Pancreas (tissue), 10 donors: ENCODE results near the gene MMP15. TPM values are rescaled to one million over a fixed set of nuclear protein-coding genes. Genes with fewer than 3 reads are reported as not detected.

Experiments used
- ATAC-seq, 4 donors: fragments of 200-7000 bp; cut with Tn5 transposase; one replicate each; pipeline versions ENCODE4 v1.8.0 to v1.9.1; 2020; ENCODE audit warnings: mild to moderate bottlenecking in 4 of 4, moderate library complexity in 4 of 4
- DNase-seq, 6 donors: peaks; one replicate each; pipeline ENCODE4 v3.0.0-alpha.2; 2020
- FAIRE-seq: peaks from 2 replicates; lab custom pipeline; 2012; peaks lifted over from hg19 to GRCh38; lab: Jason Lieb, UNC
- H3K27ac ChIP-seq, 4 donors: fragments of 200-600 bp; sonication (generic); 1 replicate in 3 of 4; 2 replicates in 1 of 4; pipeline versions ENCODE4 v1.5.0 to v1.8.0; 2020
- H3K27me3 ChIP-seq, 4 donors: fragments of 200-600 bp; one replicate each; pipeline ENCODE4 v1.8.0; 2021
- H3K36me3 ChIP-seq, 3 donors: fragments of 200-600 bp; sonication (generic) in 1 of 3; one replicate each; pipeline versions ENCODE4 v1.5.0 to v1.8.0; 2020 to 2021
- H3K4me1 ChIP-seq, 3 donors: fragments of 200-600 bp; one replicate each; pipeline ENCODE4 v1.8.0; 2021
- H3K4me3 ChIP-seq, 4 donors: fragments of 200-600 bp; sonication (generic) in 2 of 4; one replicate each; pipeline versions ENCODE4 v1.5.0 to v1.8.0; 2020 to 2021
- H3K9me3 ChIP-seq, 4 donors: fragments of 200-600 bp; one replicate each; pipeline ENCODE4 v1.8.0; 2021
- WGBS, 2 donors: extraction: QIAGEN DNeasy Blood & Tissue Kit; methylation state at CpG; one replicate each; pipeline ENCODE4 v1.1.7; 2013; 5-methylcytosine and 5-hydroxymethylcytosine counted together
- intact Hi-C, 3 donors: fragments of 100-400 bp; cut with DNase I; formaldehyde crosslinking; loops; one replicate each; pipeline versions ENCODE4 v1.11.1 to v1.14.2; 2022
- polyA plus RNA-seq, 2 donors: library from polyadenylated mRNA; stranded (reverse); fragments of 200-250 nt; gene quantifications; one replicate each; pipeline ENCODE4 v1.2.3, GENCODE V29; 2013
- total RNA-seq, 6 donors: library from RNA; stranded (reverse); fragmentation: NEBNext Ultra II Directional in 4 of 6; extraction: Animal tissue kit (Norgen Biotek cat#: 25700) in 4 of 6; gene quantifications; one replicate each; pipeline versions ENCODE4 v1.2.1 to v1.2.4, GENCODE V29; 2021 to 2023
- TF ChIP-seq, protein P1 (sequence below), 4 donors: fragments of 200-600 bp; sonication (generic) in 3 of 4; IDR thresholded peaks; one replicate each; pipeline versions ENCODE4 v1.5.0 to v1.8.0; 2021; ENCODE audit warnings: antibody characterized with exemption in 4 of 4
- donor health status: healthy with polysubstance abuse.
- donor health status: DM: no; HTN: no; CAD: no; lungs with moderate emphysema.
- donor health status: DM: no; HTN: no; CAD: no.
- donor health status: control.
- donor health status: control.
- donor health status: Bipolar disorder and iron deficiency.
- donor health status: DM: yes; HTN: yes; CAD: no.
- donor health status: DM: no; HTN: no; CAD: no.
- donor health status: DM: no; HTN: no; CAD: no.
- donor health status: DM: yes; HTN: yes; CAD: no.

Gene MMP15
- total and polyA plus RNA-seq, 8 donors, result 11.2 to 30.2 (median 21.0) TPM

DNA sequence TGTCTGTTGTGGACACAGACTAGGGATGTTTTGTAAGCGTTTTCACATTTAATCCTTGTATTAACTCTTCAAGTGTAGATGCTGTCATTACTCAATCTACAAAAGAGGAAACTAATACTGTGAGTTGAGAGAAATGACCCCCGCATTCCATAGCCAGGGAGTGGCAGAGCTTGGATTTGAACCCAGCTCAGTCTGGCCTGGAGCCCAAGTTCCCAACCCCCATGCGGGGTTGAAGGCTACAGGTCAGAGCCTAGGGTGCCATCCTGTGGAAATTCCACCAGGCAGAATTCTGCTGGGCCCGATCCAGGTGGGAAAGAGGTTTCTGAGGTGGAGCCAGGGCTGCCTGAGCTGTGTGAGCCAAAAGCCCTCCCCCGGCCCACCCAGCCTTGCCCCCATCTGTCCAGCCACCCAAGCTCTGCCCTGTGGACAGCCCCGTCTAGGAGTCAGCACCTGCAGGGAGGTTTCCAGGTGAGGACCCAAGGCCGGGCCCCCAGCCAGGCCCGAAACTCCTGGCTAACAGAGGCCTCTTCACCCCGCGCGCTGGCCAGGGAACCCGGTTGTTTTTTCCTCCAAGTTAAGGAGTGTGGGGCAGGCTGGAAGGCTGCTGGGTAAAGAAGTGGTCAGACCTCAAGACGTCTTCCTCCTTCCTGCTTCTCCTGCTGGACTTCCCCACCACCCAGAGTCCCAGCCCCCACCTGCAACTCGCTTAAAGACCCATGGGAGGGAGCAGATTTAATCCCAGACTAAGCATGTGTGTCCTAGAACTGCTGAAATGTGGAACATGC lies 5.7 kb downstream of the MMP15 start:
- TF ChIP-seq, protein P1, sequence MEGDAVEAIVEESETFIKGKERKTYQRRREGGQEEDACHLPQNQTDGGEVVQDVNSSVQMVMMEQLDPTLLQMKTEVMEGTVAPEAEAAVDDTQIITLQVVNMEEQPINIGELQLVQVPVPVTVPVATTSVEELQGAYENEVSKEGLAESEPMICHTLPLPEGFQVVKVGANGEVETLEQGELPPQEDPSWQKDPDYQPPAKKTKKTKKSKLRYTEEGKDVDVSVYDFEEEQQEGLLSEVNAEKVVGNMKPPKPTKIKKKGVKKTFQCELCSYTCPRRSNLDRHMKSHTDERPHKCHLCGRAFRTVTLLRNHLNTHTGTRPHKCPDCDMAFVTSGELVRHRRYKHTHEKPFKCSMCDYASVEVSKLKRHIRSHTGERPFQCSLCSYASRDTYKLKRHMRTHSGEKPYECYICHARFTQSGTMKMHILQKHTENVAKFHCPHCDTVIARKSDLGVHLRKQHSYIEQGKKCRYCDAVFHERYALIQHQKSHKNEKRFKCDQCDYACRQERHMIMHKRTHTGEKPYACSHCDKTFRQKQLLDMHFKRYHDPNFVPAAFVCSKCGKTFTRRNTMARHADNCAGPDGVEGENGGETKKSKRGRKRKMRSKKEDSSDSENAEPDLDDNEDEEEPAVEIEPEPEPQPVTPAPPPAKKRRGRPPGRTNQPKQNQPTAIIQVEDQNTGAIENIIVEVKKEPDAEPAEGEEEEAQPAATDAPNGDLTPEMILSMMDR (IDR thresholded peaks at IDR 0.05), result no peak
- FAIRE-seq, result no peak
- intact Hi-C loops, result no loop called here
- no peak for ATAC-seq
- DNase-seq, result peak in 1 of 6 donors; percentile 34
- H3K4me3 ChIP-seq, result no peak overlapping the region
- peaks cover 28 to 43% (median 41%) of the 10 kb centered on the region in 3 donors for H3K4me1 ChIP-seq
- no peaks in the 10 kb centered on the region for H3K27me3 ChIP-seq
- peak overlapping the region in 3 of 4 donors; percentile 70 to 78 (median 70) for H3K27ac ChIP-seq
- no peaks in the 10 kb centered on the region for H3K36me3 ChIP-seq
- no peaks in the 10 kb centered on the region for H3K9me3 ChIP-seq
- WGBS, 2 donors, result 37 to 44% methylated on average over 14 of the region's 14 CpGs

DNA sequence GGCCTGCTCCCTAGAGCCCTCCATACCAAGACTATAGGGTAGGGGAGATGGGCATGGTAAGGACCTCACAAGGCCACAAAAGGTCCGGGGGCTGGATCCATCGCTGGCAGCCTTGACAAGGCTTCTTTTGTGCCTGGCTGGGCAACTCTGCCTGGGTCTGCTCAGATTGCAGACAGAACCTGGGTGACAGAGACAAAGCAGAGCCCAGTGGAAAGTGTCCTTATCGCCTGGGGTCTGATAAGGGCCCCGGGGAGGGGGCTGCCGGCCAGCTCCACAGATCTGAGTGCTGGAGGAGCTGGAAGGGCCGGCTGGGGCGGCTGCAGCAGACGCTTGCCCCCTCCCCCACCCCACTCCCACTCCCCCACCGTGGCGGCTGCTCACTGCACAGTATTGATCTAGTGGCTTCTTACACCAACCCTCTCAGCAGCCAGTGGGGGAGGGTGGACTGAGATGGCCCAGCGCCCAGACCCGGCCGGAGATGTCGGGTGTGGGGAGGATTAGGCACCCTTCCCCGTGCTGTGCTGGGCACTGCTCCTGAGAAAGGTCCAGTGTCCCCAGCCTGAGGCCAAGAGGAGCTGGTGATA lies 7.2 kb downstream of the MMP15 start:
- DNase-seq (peak; percentile 81 to 94 (median 87)), ATAC-seq (peak; percentile 80 to 86 (median 83)), FAIRE-seq (no peak)
- no peaks in the 10 kb centered on the region for H3K36me3 ChIP-seq
- no peaks in the 10 kb centered on the region for H3K27me3 ChIP-seq
- peaks cover 27 to 41% (median 39%) of the 10 kb centered on the region in 3 donors for H3K4me1 ChIP-seq
- TF ChIP-seq, protein P1 (IDR thresholded peaks at IDR 0.05), result no peak
- peak overlapping the region; percentile 56 to 78 (median 64) for H3K27ac ChIP-seq
- intact Hi-C loops, result no loop called here
- H3K4me3 ChIP-seq, result no peak overlapping the region
- no peaks in the 10 kb centered on the region for H3K9me3 ChIP-seq
- WGBS, 2 donors, result 5 to 7% methylated on average over 14 to 15 of the region's 15 CpGs

DNA sequence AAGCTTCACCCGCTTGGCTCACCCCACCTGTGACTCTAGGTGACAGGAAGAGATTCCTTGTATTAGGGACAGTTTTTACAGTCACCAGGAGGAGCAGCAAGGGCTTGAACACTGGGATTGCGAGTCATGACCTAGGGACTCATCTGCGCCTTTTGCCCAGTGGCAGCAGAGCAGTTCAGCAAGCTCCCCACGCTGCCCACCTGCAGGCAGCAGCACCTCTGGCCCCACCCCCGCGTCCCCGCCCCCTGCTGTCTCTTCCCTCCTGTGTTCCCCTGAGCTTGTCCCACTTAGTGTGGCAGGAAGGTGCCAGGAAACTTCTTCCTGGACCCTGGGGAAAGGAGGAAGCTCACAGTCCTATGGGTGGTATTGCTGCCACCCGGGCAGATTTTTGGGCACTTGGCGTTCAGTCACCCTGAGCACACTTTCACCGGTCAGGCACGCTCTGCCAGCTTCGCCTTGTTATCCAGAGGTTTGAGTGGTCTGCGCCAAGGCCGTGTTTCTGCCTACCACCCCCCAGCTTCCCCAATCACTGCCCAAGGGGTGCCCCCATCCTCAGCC lies 8.7 kb downstream of the MMP15 start:
- Histone ChIP-seq H3K27ac (peak overlapping the region in 3 of 4 donors; percentile 33 to 78 (median 70)), H3K27me3 (no peaks in the 10 kb centered on the region), H3K9me3 (no peaks in the 10 kb centered on the region), H3K4me1 (peaks cover 13 to 30% (median 28%) of the 10 kb centered on the region in 3 donors), H3K36me3 (peaks cover 0 to 3% (median 0%) of the 10 kb centered on the region in 3 donors), H3K4me3 (no peak overlapping the region)
- intact Hi-C loops, result no loop called here
- WGBS, 2 donors, result 67 to 81% methylated on average over 14 of the region's 14 CpGs
- DNase-seq (peak in 1 of 6 donors; percentile 16), ATAC-seq (no peak), FAIRE-seq (no peak)
- TF ChIP-seq, protein P1 (IDR thresholded peaks at IDR 0.05), result no peak

DNA sequence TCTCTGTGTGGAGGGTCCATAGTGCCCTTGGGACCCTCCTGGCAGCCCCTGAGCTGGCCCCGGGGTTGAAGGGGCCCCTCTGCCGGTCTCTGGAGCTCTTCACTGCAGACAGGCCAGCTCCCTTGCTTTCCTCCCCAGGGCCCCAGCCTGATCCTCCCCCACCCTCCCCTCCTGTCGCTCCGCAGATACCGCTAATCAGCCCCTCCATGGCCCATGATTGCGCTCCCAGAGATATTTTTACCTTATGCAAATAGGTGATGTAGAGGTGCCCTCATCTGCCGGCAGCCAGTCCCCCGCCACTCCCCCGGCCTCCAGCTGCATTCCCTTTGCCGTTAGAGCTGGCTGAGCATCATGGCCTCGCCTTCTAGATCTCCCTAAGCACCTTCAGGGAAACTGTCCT lies 9.2 kb downstream of the MMP15 start:
- 69 to 75% methylated on average over 11 of the region's 11 CpGs for WGBS, 2 donors
- Histone ChIP-seq H3K9me3 (no peaks in the 10 kb centered on the region), H3K4me1 (peaks cover 13 to 30% (median 28%) of the 10 kb centered on the region in 3 donors), H3K4me3 (no peak overlapping the region), H3K27ac (peak overlapping the region in 3 of 4 donors; percentile 31 to 78 (median 33)), H3K27me3 (no peaks in the 10 kb centered on the region), H3K36me3 (peaks cover 0 to 9% (median 1%) of the 10 kb centered on the region in 3 donors)
- FAIRE-seq, result no peak
- no peak for DNase-seq
- ATAC-seq, result no peak
- TF ChIP-seq, protein P1 (IDR thresholded peaks at IDR 0.05), result no peak
- intact Hi-C loops, result no loop called here
